Spleen (tissue), 7 donors: Measurements from ENCODE around the gene SPDYA.

Experiments
- CTCF ChIP-seq, 11 experiments: fragments of 200-600 bp in 7 of 11; fragments of 450-650 bp in 4 of 11; sonication (generic) in 4 of 11; IDR thresholded peaks in 8 of 11; conservative IDR thresholded peaks in 3 of 11; 1 replicate in 7 of 11; 2 replicates in 4 of 11; pipeline versions ENCODE4 v1.4.0 to v1.8.0; 2016 to 2021; ENCODE audit warnings: antibody characterized with exemption in 11 of 11, inconsistent platforms in 4 of 11, mild to moderate bottlenecking in 1 of 11
- POLR2A ChIP-seq, 3 donors: fragments of 450-650 bp; IDR thresholded peaks; one replicate each; pipeline ENCODE4 v1.5.1; 2017; ENCODE audit warnings: antibody characterized with exemption in 3 of 3, mild to moderate bottlenecking in 1 of 3
- POLR2AphosphoS5 ChIP-seq, 3 donors: sonication (generic); formaldehyde crosslinking; IDR thresholded peaks; one replicate each; pipeline ENCODE4 v1.5.1; 2017; ENCODE audit warnings: antibody characterized with exemption in 3 of 3
- donor health status: DM: no; HTN: no; CAD: no; lungs with moderate emphysema.
- donor health status: DM: no; HTN: no; CAD: no.
- donor health status: DM: no; HTN: no; CAD: no.

GRCh38 chr2:28772351-28772750 is 38.3 kb upstream of the SPDYA start:
- TF ChIP-seq CTCF (IDR thresholded peaks at IDR 0.05 in 8 of 11, conservative IDR thresholded peaks at IDR 0.05 in 3 of 11) (no peak), POLR2A (IDR thresholded peaks at IDR 0.05) (no peak), POLR2AphosphoS5 (IDR thresholded peaks at IDR 0.05) (no peak)
